Ishikawa (cell line): ENCODE measurements around the gene CCDC102B.

ENCODE experiments used
- CREB1 ChIP-seq: IDR thresholded peaks from 2 replicates; pipeline ENCODE4 v1.6.1; 2012; ENCODE audit warnings: low read depth
- EP300 ChIP-seq: IDR thresholded peaks from 2 replicates; pipeline ENCODE4 v1.6.1; 2012; ENCODE audit warnings: borderline replicate concordance
- MAX ChIP-seq: IDR thresholded peaks from 2 replicates; pipeline ENCODE4 v1.6.1; 2012
- NFIC ChIP-seq: IDR thresholded peaks from 2 replicates; pipeline ENCODE4 v1.6.1; 2012
- RAD21 ChIP-seq: IDR thresholded peaks from 2 replicates; pipeline ENCODE4 v1.6.1; 2012; ENCODE audit warnings: low read depth
- TAF1 ChIP-seq: IDR thresholded peaks from 2 replicates; pipeline ENCODE4 v1.6.1; 2012; ENCODE audit warnings: low read depth, mild to moderate bottlenecking
- TCF12 ChIP-seq: IDR thresholded peaks from 2 replicates; pipeline ENCODE4 v1.6.1; 2012; ENCODE audit warnings: low read depth
- YY1 ChIP-seq: IDR thresholded peaks from 2 replicates; pipeline ENCODE4 v1.6.1; 2012; ENCODE audit warnings: low read depth
- ZBTB7A ChIP-seq: IDR thresholded peaks from 2 replicates; pipeline ENCODE4 v1.6.1; 2012; ENCODE audit warnings: low read depth
- TF ChIP-seq, protein P1 (sequence below): IDR thresholded peaks from 2 replicates; pipeline ENCODE4 v1.6.1; 2012; ENCODE audit warnings: low read depth, mild to moderate bottlenecking

GRCh38 chr18:69008538-69008937 lies 210.7 kb downstream of the CCDC102B start:
- no peak for TF ChIP-seq TCF12
- TF ChIP-seq EP300, result no peak
- no peak for TF ChIP-seq CREB1
- no peak for TF ChIP-seq RAD21
- TF ChIP-seq, protein P1, sequence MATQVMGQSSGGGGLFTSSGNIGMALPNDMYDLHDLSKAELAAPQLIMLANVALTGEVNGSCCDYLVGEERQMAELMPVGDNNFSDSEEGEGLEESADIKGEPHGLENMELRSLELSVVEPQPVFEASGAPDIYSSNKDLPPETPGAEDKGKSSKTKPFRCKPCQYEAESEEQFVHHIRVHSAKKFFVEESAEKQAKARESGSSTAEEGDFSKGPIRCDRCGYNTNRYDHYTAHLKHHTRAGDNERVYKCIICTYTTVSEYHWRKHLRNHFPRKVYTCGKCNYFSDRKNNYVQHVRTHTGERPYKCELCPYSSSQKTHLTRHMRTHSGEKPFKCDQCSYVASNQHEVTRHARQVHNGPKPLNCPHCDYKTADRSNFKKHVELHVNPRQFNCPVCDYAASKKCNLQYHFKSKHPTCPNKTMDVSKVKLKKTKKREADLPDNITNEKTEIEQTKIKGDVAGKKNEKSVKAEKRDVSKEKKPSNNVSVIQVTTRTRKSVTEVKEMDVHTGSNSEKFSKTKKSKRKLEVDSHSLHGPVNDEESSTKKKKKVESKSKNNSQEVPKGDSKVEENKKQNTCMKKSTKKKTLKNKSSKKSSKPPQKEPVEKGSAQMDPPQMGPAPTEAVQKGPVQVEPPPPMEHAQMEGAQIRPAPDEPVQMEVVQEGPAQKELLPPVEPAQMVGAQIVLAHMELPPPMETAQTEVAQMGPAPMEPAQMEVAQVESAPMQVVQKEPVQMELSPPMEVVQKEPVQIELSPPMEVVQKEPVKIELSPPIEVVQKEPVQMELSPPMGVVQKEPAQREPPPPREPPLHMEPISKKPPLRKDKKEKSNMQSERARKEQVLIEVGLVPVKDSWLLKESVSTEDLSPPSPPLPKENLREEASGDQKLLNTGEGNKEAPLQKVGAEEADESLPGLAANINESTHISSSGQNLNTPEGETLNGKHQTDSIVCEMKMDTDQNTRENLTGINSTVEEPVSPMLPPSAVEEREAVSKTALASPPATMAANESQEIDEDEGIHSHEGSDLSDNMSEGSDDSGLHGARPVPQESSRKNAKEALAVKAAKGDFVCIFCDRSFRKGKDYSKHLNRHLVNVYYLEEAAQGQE, result no peak
- TF ChIP-seq ZBTB7A, result no peak
- TF ChIP-seq NFIC, result no peak
- no peak for TF ChIP-seq YY1
- no peak for TF ChIP-seq TAF1
- TF ChIP-seq MAX, result no peak
